OCI-LY7 (cell line): ENCODE data around the gene LGALS9. TPM values are rescaled to one million over a fixed set of nuclear protein-coding genes. Genes with fewer than 3 reads are reported as not detected.

Source experiments
- BruUV-seq: library from RNA; stranded (reverse); fragments of 400-500 nt; replicated peaks from 2 replicates; lab custom pipeline; 2021; lab: Mats Ljungman, UMichigan
- CTCF ChIA-PET: fragments of 300-600 bp; sonication (Branson Sonifier 250); formaldehyde crosslinking; loops from one replicate; lab custom pipeline; 2022; ENCODE audit warnings: antibody characterized with exemption; ENCODE audit not compliant: unreplicated experiment; lab: Charles Lee
- POLR2A ChIA-PET: fragments of 300-600 bp; sonication (Branson Sonifier 250); formaldehyde crosslinking; loops from one replicate; lab custom pipeline; 2022; ENCODE audit warnings: antibody characterized with exemption; lab: Charles Lee
- DNase-seq: peaks from one replicate; pipeline ENCODE4 v3.0.0-alpha.2; 2015; ENCODE audit warnings: low spot score
- H2AFZ ChIP-seq: fragments of 200-600 bp; sonication (generic), shearing (Covaris generic); 2 replicates; pipeline ENCODE4 v1.6.1; 2014; ENCODE audit warnings: mild to moderate bottlenecking, antibody characterized with exemption, low read length, moderate library complexity
- H3K27ac ChIP-seq: fragments of 200-600 bp; sonication (generic); 2 replicates; pipeline ENCODE4 v1.5.1; 2014; ENCODE audit warnings: mixed run types, low read depth, mild to moderate bottlenecking, moderate library complexity, low read length, inconsistent platforms; ENCODE audit not compliant: poor library complexity, severe bottlenecking
- H3K36me3 ChIP-seq: fragments of 200-600 bp; sonication (generic); 2 replicates; pipeline ENCODE4 v1.6.1; 2014; ENCODE audit warnings: mild to moderate bottlenecking, antibody characterized with exemption, low read length, moderate library complexity, mixed read lengths; ENCODE audit not compliant: insufficient read depth
- H3K4me1 ChIP-seq: fragments of 200-600 bp; sonication (generic); 2 replicates; pipeline ENCODE4 v1.5.1; 2014; ENCODE audit warnings: mild to moderate bottlenecking, low read length; ENCODE audit not compliant: insufficient read depth, poor library complexity, severe bottlenecking
- H3K4me2 ChIP-seq: fragments of 200-600 bp; sonication (generic); 2 replicates; pipeline ENCODE4 v1.6.1; 2014; ENCODE audit warnings: mild to moderate bottlenecking, low read length
- H3K4me3 ChIP-seq: fragments of 200-600 bp; sonication (generic); 2 replicates; pipeline ENCODE4 v1.5.1; 2014; ENCODE audit warnings: mild to moderate bottlenecking, low read depth, low read length; ENCODE audit not compliant: poor library complexity, severe bottlenecking
- H3K79me2 ChIP-seq: fragments of 200-600 bp; sonication (generic); 2 replicates; pipeline ENCODE4 v1.6.1; 2016; ENCODE audit warnings: low read depth, mild to moderate bottlenecking, low read length, moderate library complexity, mixed read lengths; ENCODE audit not compliant: insufficient read depth
- H3K9me2 ChIP-seq: fragments of 200-600 bp; sonication (generic); 2 replicates; pipeline ENCODE4 v1.6.1; 2016; ENCODE audit warnings: mild to moderate bottlenecking, low read length, mixed read lengths; ENCODE audit not compliant: insufficient read depth
- H3K9me3 ChIP-seq: fragments of 200-600 bp; sonication (generic); 2 replicates; pipeline ENCODE4 v1.6.1; 2014; ENCODE audit warnings: mild to moderate bottlenecking, mixed run types, low read length, mixed read lengths
- H4K20me1 ChIP-seq: fragments of 200-600 bp; sonication (generic); 2 replicates; pipeline ENCODE4 v1.6.1; 2014; ENCODE audit warnings: mild to moderate bottlenecking, antibody characterized with exemption, low read length, moderate library complexity, mixed read lengths; ENCODE audit not compliant: insufficient read depth
- CTCF ChIP-seq: fragments of 200-600 bp; sonication (generic); conservative IDR thresholded peaks from 2 replicates; pipeline ENCODE4 v1.5.1; 2014; ENCODE audit warnings: mild to moderate bottlenecking, antibody characterized with exemption, low read length, moderate library complexity, mixed read lengths
- EZH2phosphoT487 ChIP-seq: fragments of 200-600 bp; sonication (generic); IDR thresholded peaks from 2 replicates; pipeline ENCODE4 v1.6.1; 2018; ENCODE audit warnings: low read depth, borderline replicate concordance, mild to moderate bottlenecking, mixed run types, antibody characterized with exemption, low read length, moderate library complexity, mixed read lengths
- intact Hi-C: fragments of 100-400 bp; cut with micrococcal nuclease; formaldehyde crosslinking; loops from one replicate; pipeline ENCODE4 v1.10.0; 2022; ENCODE audit not compliant: unreplicated experiment
- total RNA-seq, 2 experiments: library from RNA; depleted of rRNA in 1 of 2; stranded (reverse); fragments of >200 nt in 1 of 2; shearing (Covaris generic) in 1 of 2; gene quantifications; 2 replicates each; pipeline ENCODE4 v1.2.3, GENCODE V29; 2014 to 2022

The LGALS9 gene
- total RNA-seq, 2 experiments from 2014 or later: 2.2 to 4.2 TPM

GRCh38 chr17:27603880-27604794, 26.9 kb upstream of the LGALS9 start:
- Histone ChIP-seq H3K4me3 (no peak overlapping the region), H2AFZ (no peak overlapping the region), H3K36me3 (no peaks in the 10 kb centered on the region), H3K4me1 (no peaks in the 10 kb centered on the region), H3K9me3 (no peaks in the 10 kb centered on the region), H3K9me2 (no peaks in the 10 kb centered on the region), H3K27ac (no peak overlapping the region), H3K79me2 (no peaks in the 10 kb centered on the region), H4K20me1 (no peaks in the 10 kb centered on the region), H3K4me2 (no peak overlapping the region)
- POLR2A ChIA-PET: no interaction called here
- CTCF ChIA-PET: no interaction called here
- intact Hi-C loops: loop anchor here (1.0 to 5.0 kb wide), 2 partner anchors 47 to 147 kb away; partner anchors contain the start of gene KSR1
- BruUV-seq: no TSS peak
- no peak for TF ChIP-seq CTCF
- TF ChIP-seq EZH2phosphoT487: no peak
- DNase-seq: no peak

GRCh38 chr17:27605409-27605808, 25.6 kb upstream of the LGALS9 start:
- H3K27ac ChIP-seq: no peak overlapping the region
- H3K4me2 ChIP-seq: no peak overlapping the region
- H2AFZ ChIP-seq: no peak overlapping the region
- H4K20me1 ChIP-seq: no peaks in the 10 kb centered on the region
- no peaks in the 10 kb centered on the region for H3K79me2 ChIP-seq
- no peak for DNase-seq
- H3K36me3 ChIP-seq: no peaks in the 10 kb centered on the region
- H3K9me3 ChIP-seq: no peaks in the 10 kb centered on the region
- intact Hi-C loops: no loop called here
- H3K9me2 ChIP-seq: no peaks in the 10 kb centered on the region
- no peak for TF ChIP-seq CTCF
- TF ChIP-seq EZH2phosphoT487: no peak
- no peaks in the 10 kb centered on the region for H3K4me1 ChIP-seq
- no peak overlapping the region for H3K4me3 ChIP-seq
- CTCF ChIA-PET: no interaction called here
- POLR2A ChIA-PET: no interaction called here
- BruUV-seq: no TSS peak

GRCh38 chr17:27607521-27608091, 23.4 kb upstream of the LGALS9 start:
- no peaks in the 10 kb centered on the region for H3K36me3 ChIP-seq
- ChIA-PET POLR2A (no interaction called here), CTCF (no interaction called here)
- H4K20me1 ChIP-seq: no peaks in the 10 kb centered on the region
- no peak overlapping the region for H3K27ac ChIP-seq
- TF ChIP-seq EZH2phosphoT487 (no peak), CTCF (no peak)
- H3K79me2 ChIP-seq: no peaks in the 10 kb centered on the region
- H3K4me2 ChIP-seq: no peak overlapping the region
- no peak overlapping the region for H3K4me3 ChIP-seq
- intact Hi-C loops: no loop called here
- no peak overlapping the region for H2AFZ ChIP-seq
- H3K9me3 ChIP-seq: no peaks in the 10 kb centered on the region
- H3K9me2 ChIP-seq: no peaks in the 10 kb centered on the region
- no TSS peak for BruUV-seq
- no peak for DNase-seq
- no peaks in the 10 kb centered on the region for H3K4me1 ChIP-seq
